Liver (tissue), 9 donors: ENCODE results near the gene USF2. TPM values are rescaled to one million over a fixed set of nuclear protein-coding genes. Genes with fewer than 3 reads are reported as not detected.

ENCODE experiments used
- DNase-seq: peaks from one replicate; pipeline ENCODE4 v3.0.0-alpha.2; 2017; ENCODE audit warnings: low spot score
- H3K27ac ChIP-seq, 2 donors: one replicate each; pipeline ENCODE4 v1.7.0; 2013; ENCODE audit warnings: inconsistent platforms in 2 of 2, low read length in 2 of 2, control low read depth in 1 of 2, low read depth in 1 of 2, mild to moderate bottlenecking in 1 of 2
- H3K27me3 ChIP-seq, 4 donors: one replicate each; pipeline versions ENCODE4 v1.6.1 to v1.7.0; 2013; ENCODE audit warnings: low read length in 3 of 4, inconsistent platforms in 1 of 4, mild to moderate bottlenecking in 1 of 4, moderate library complexity in 1 of 4; ENCODE audit not compliant: control insufficient read depth in 4 of 4, insufficient read depth in 4 of 4
- H3K36me3 ChIP-seq, 4 donors: one replicate each; pipeline versions ENCODE4 v1.6.1 to v1.7.0; 2013; ENCODE audit warnings: low read length in 3 of 4, mild to moderate bottlenecking in 3 of 4, low read depth in 1 of 4, moderate library complexity in 1 of 4; ENCODE audit not compliant: control insufficient read depth in 4 of 4, insufficient read depth in 3 of 4
- H3K4me1 ChIP-seq, 4 donors: one replicate each; pipeline versions ENCODE4 v1.6.1 to v1.7.0; 2013; ENCODE audit warnings: low read length in 3 of 4, mild to moderate bottlenecking in 3 of 4, moderate library complexity in 1 of 4; ENCODE audit not compliant: control insufficient read depth in 4 of 4, insufficient read depth in 4 of 4
- H3K4me3 ChIP-seq, 3 donors: one replicate each; pipeline versions ENCODE4 v1.6.1 to v1.7.0; 2013; ENCODE audit warnings: low read length in 3 of 3, control low read depth in 1 of 3, low read depth in 1 of 3, mild to moderate bottlenecking in 1 of 3
- H3K9ac ChIP-seq, 2 donors: one replicate each; pipeline ENCODE4 v1.7.0; 2013; ENCODE audit warnings: low read length in 2 of 2, mild to moderate bottlenecking in 2 of 2, moderate library complexity in 2 of 2, control low read depth in 1 of 2, low read depth in 1 of 2
- H3K9me3 ChIP-seq, 4 donors: one replicate each; pipeline versions ENCODE4 v1.6.1 to v1.7.0; 2013; ENCODE audit warnings: low read length in 3 of 4; ENCODE audit not compliant: control insufficient read depth in 4 of 4
- ATF3 ChIP-seq: IDR thresholded peaks from 2 replicates; pipeline ENCODE4 v1.6.1; 2016; ENCODE audit warnings: antibody characterized with exemption
- FOXA1 ChIP-seq: IDR thresholded peaks from 2 replicates; pipeline ENCODE4 v1.6.1; 2016; ENCODE audit warnings: antibody characterized with exemption
- FOXA2 ChIP-seq: IDR thresholded peaks from 2 replicates; pipeline ENCODE4 v1.6.1; 2016; ENCODE audit warnings: antibody characterized with exemption
- GABPA ChIP-seq, 2 donors: IDR thresholded peaks in 1 of 2; conservative IDR thresholded peaks in 1 of 2; 2 replicates each; pipeline ENCODE4 v1.6.1; 2016; ENCODE audit warnings: antibody characterized with exemption in 2 of 2, mild to moderate bottlenecking in 1 of 2, moderate library complexity in 1 of 2
- HNF4A ChIP-seq, 2 donors: conservative IDR thresholded peaks; 2 replicates each; pipeline ENCODE4 v1.6.1; 2016; ENCODE audit warnings: antibody characterized with exemption in 2 of 2, mild to moderate bottlenecking in 2 of 2
- HNF4G ChIP-seq: IDR thresholded peaks from 2 replicates; pipeline ENCODE4 v1.6.1; 2016; ENCODE audit warnings: antibody characterized with exemption
- JUND ChIP-seq, 2 donors: IDR thresholded peaks; 2 replicates each; pipeline ENCODE4 v1.6.1; 2016; ENCODE audit warnings: antibody characterized with exemption in 2 of 2
- MAX ChIP-seq: IDR thresholded peaks from 2 replicates; pipeline ENCODE4 v1.6.1; 2016; ENCODE audit warnings: antibody characterized with exemption
- RAD21 ChIP-seq, 2 donors: IDR thresholded peaks; 2 replicates each; pipeline ENCODE4 v1.6.1; 2016; ENCODE audit warnings: antibody characterized with exemption in 2 of 2, mild to moderate bottlenecking in 2 of 2
- REST ChIP-seq: IDR thresholded peaks from 2 replicates; pipeline ENCODE4 v1.6.1; 2016; ENCODE audit warnings: antibody characterized with exemption, mild to moderate bottlenecking
- RXRA ChIP-seq, 2 donors: IDR thresholded peaks; 2 replicates each; pipeline ENCODE4 v1.6.1; 2017 to 2018; ENCODE audit warnings: antibody characterized with exemption in 2 of 2, mild to moderate bottlenecking in 1 of 2
- SP1 ChIP-seq: IDR thresholded peaks from 2 replicates; pipeline ENCODE4 v1.6.1; 2018; ENCODE audit warnings: antibody characterized with exemption, mild to moderate bottlenecking
- TAF1 ChIP-seq: conservative IDR thresholded peaks from 2 replicates; pipeline ENCODE4 v1.6.1; 2016; ENCODE audit warnings: antibody characterized with exemption, mild to moderate bottlenecking
- YY1 ChIP-seq: IDR thresholded peaks from 2 replicates; pipeline ENCODE4 v1.6.1; 2016; ENCODE audit warnings: antibody characterized with exemption, mild to moderate bottlenecking
- ZBTB33 ChIP-seq: IDR thresholded peaks from 2 replicates; pipeline ENCODE4 v1.6.1; 2016; ENCODE audit warnings: antibody characterized with exemption
- WGBS: extraction: QIAGEN DNeasy Blood & Tissue Kit; methylation state at CpG from one replicate; pipeline ENCODE4 v1.1.7; 2013; 5-methylcytosine and 5-hydroxymethylcytosine counted together
- polyA plus RNA-seq, 2 donors: library from polyadenylated mRNA; stranded (reverse) in 1 of 2; unstranded in 1 of 2; fragments of 200-250 nt in 1 of 2; fragments of >200 nt in 1 of 2; fragmentation: Nextera tagmentation in 1 of 2; extraction: Ambion mirVana in 1 of 2; gene quantifications; one replicate each; pipeline versions ENCODE4 v1.2.1 to v1.2.3, GENCODE V29; 2013 to 2015
- total RNA-seq, 2 donors: library from RNA; depleted of rRNA; stranded (reverse); fragments of >200 nt; gene quantifications; one replicate each; pipeline ENCODE4 v1.2.3, GENCODE V29; 2014
- donor health status: healthy.
- donor health status: healthy.
- donor health status: healthy.
- donor health status: healthy.
- donor health status: healthy.

Gene USF2
- total and polyA plus RNA-seq, 4 donors: 22.8 to 85.9 (median 55.9) TPM

GRCh38 chr19:35291259-35291658 is 22.5 kb downstream of the USF2 start:
- DNase-seq: no peak
- no peak overlapping the region for H3K4me3 ChIP-seq
- H3K9ac ChIP-seq: no peak overlapping the region
- H3K9me3 ChIP-seq: no peaks in the 10 kb centered on the region
- TF ChIP-seq SP1 (no peak), GABPA (IDR thresholded peaks at IDR 0.05 in 1 of 2, conservative IDR thresholded peaks at IDR 0.05 in 1 of 2) (no peak), RAD21 (IDR thresholded peaks at IDR 0.05) (no peak), RXRA (IDR thresholded peaks at IDR 0.05) (no peak), ZBTB33 (no peak), HNF4G (no peak), JUND (IDR thresholded peaks at IDR 0.05) (no peak), TAF1 (no peak), HNF4A (conservative IDR thresholded peaks at IDR 0.05) (no peak)
- 82% methylated on average over 6 of the region's 6 CpGs for WGBS
- H3K27ac ChIP-seq: no peak overlapping the region
- no peaks in the 10 kb centered on the region for H3K36me3 ChIP-seq
- H3K27me3 ChIP-seq: no peaks in the 10 kb centered on the region
- no peaks in the 10 kb centered on the region for H3K4me1 ChIP-seq

GRCh38 chr19:35291916-35292315 is 23.2 kb downstream of the USF2 start, which contains the start of gene MAG:
TSS of gene MAG (plus strand) at chr19:35292161. CDS start at chr19:35295409, 3,248 bp downstream.
- H3K36me3 ChIP-seq: no peaks in the 10 kb centered on the region
- no peaks in the 10 kb centered on the region for H3K9me3 ChIP-seq
- H3K27ac ChIP-seq: no peak within 1 kb of the TSS
- DNase-seq: no peak
- H3K27me3 ChIP-seq: no peaks in the 10 kb centered on the region
- WGBS: 82% methylated on average over 12 of the region's 12 CpGs
- H3K4me1 ChIP-seq: no peaks in the 10 kb centered on the region
- H3K9ac ChIP-seq: no peak within 1 kb of the TSS
- no peak within 1 kb of the TSS for H3K4me3 ChIP-seq
- TF ChIP-seq FOXA1: no peak
- TF ChIP-seq SP1: no peak

GRCh38 chr19:35292421-35293362 is 23.9 kb downstream of the USF2 start:
- Histone ChIP-seq H3K36me3 (no peaks in the 10 kb centered on the region), H3K27ac (no peak overlapping the region), H3K4me3 (no peak overlapping the region), H3K27me3 (no peaks in the 10 kb centered on the region), H3K4me1 (no peaks in the 10 kb centered on the region), H3K9ac (no peak overlapping the region), H3K9me3 (no peaks in the 10 kb centered on the region)
- 87% methylated on average over 23 of the region's 23 CpGs for WGBS
- no peak for DNase-seq
- no peak for TF ChIP-seq ATF3
- no peak for TF ChIP-seq YY1
- no peak for TF ChIP-seq MAX
- TF ChIP-seq REST: no peak
- TF ChIP-seq HNF4G: no peak
- TF ChIP-seq FOXA2: no peak
- TF ChIP-seq HNF4A (conservative IDR thresholded peaks at IDR 0.05): no peak
- TF ChIP-seq FOXA1: no peak
